H1 (cell line): Measurements from ENCODE around the gene STAG2. TPM values are rescaled to one million over a fixed set of nuclear protein-coding genes. Genes with fewer than 3 reads are reported as not detected.

Source experiments
- CTCF ChIA-PET: fragments of 300-600 bp; sonication (Branson Sonifier 250); formaldehyde crosslinking; loops from one replicate; lab custom pipeline; 2021; ENCODE audit not compliant: partially characterized antibody; lab: Charles Lee
- POLR2A ChIA-PET: fragments of 300-600 bp; sonication (Branson Sonifier 250); formaldehyde crosslinking; loops from one replicate; lab custom pipeline; 2021; ENCODE audit warnings: inconsistent platforms; ENCODE audit not compliant: partially characterized antibody; lab: Charles Lee
- DNase-seq, 2 experiments: peaks; one replicate each; pipeline versions ENCODE4 v3.0.0 to v3.0.0-alpha.2; 2010 to 2022; ENCODE audit warnings: low spot score in 2 of 2, low read depth in 1 of 2, mixed read lengths in 1 of 2
- FAIRE-seq: peaks from 2 replicates; lab custom pipeline; 2011; peaks lifted over from hg19 to GRCh38; lab: Jason Lieb, UNC
- H2AFZ ChIP-seq: 2 replicates; pipeline ENCODE4 v1.8.1; 2012; ENCODE audit warnings: low read length, inconsistent platforms
- H2AK5ac ChIP-seq: 2 replicates; pipeline ENCODE4 v1.6.1; 2013; ENCODE audit warnings: low read depth, low read length
- H2BK120ac ChIP-seq: replicated peaks from 2 replicates; pipeline ENCODE3; 2013; ENCODE audit warnings: low read depth, low read length, inconsistent platforms
- H2BK12ac ChIP-seq: 2 replicates; pipeline ENCODE4 v1.6.1; 2013; ENCODE audit warnings: low read depth, low read length
- H2BK15ac ChIP-seq: 2 replicates; pipeline ENCODE4 v1.6.1; 2013; ENCODE audit warnings: low read length
- H2BK20ac ChIP-seq: 2 replicates; pipeline ENCODE4 v1.6.1; 2013; ENCODE audit warnings: low read length
- H2BK5ac ChIP-seq: 2 replicates; pipeline ENCODE4 v1.6.1; 2013; ENCODE audit warnings: low read depth, low read length
- H3K14ac ChIP-seq: 2 replicates; pipeline ENCODE4 v1.6.1; 2013; ENCODE audit warnings: inconsistent platforms; ENCODE audit not compliant: insufficient read length
- H3K18ac ChIP-seq: 2 replicates; pipeline ENCODE4 v1.6.1; 2013; ENCODE audit warnings: low read length; ENCODE audit errors: extremely low read depth
- H3K23ac ChIP-seq: 2 replicates; pipeline ENCODE4 v1.6.1; 2013; ENCODE audit warnings: inconsistent platforms; ENCODE audit not compliant: insufficient read length
- H3K23me2 ChIP-seq: 2 replicates; pipeline ENCODE4 v1.6.1; 2013; ENCODE audit warnings: low read depth, low read length
- H3K27ac ChIP-seq: 2 replicates; pipeline ENCODE4 v1.6.1; 2011; ENCODE audit warnings: low read depth, low read length, inconsistent platforms
- H3K27me3 ChIP-seq, 4 experiments: replicated peaks in 1 of 4; 1 replicate in 1 of 4; 2 replicates in 3 of 4; pipeline versions ENCODE4 v1.6.1 to v1.8.1; 2011 to 2013; ENCODE audit warnings: low read length in 3 of 4, mild to moderate bottlenecking in 3 of 4, inconsistent platforms in 2 of 4, mixed read lengths in 2 of 4, moderate library complexity in 1 of 4; ENCODE audit not compliant: control insufficient read depth in 3 of 4, insufficient read depth in 3 of 4; ENCODE audit errors: extremely low read depth in 1 of 4
- H3K36me3 ChIP-seq, 4 experiments: 2 replicates each; pipeline versions ENCODE4 v1.6.1 to v1.8.1; 2011 to 2013; ENCODE audit warnings: mild to moderate bottlenecking in 4 of 4, low read length in 3 of 4, moderate library complexity in 2 of 4, control low read depth in 1 of 4, inconsistent platforms in 1 of 4; ENCODE audit not compliant: insufficient read depth in 4 of 4, control insufficient read depth in 2 of 4
- H3K4ac ChIP-seq: replicated peaks from 2 replicates; pipeline ENCODE3; 2013; ENCODE audit warnings: low read length, low read depth, mixed read lengths, inconsistent platforms; ENCODE audit not compliant: insufficient read length
- H3K4me1 ChIP-seq, 4 experiments: replicated peaks in 1 of 4; 1 replicate in 1 of 4; 2 replicates in 3 of 4; pipeline versions ENCODE4 v1.6.1 to v1.8.1; 2011 to 2013; ENCODE audit warnings: low read length in 3 of 4, inconsistent platforms in 2 of 4, mixed read lengths in 1 of 4; ENCODE audit not compliant: insufficient read depth in 4 of 4, control insufficient read depth in 3 of 4
- H3K4me2 ChIP-seq, 2 experiments: 2 replicates each; pipeline versions ENCODE4 v1.6.1 to v1.8.1; 2011 to 2013; ENCODE audit warnings: low read depth in 2 of 2, low read length in 2 of 2, control low read depth in 1 of 2, inconsistent platforms in 1 of 2, mild to moderate bottlenecking in 1 of 2; ENCODE audit not compliant: insufficient read depth in 1 of 2
- H3K4me3 ChIP-seq, 4 experiments: fragments of 200-600, 300-600 bp in 1 of 4; sonication (generic), shearing (Covaris generic), sonication (Bioruptor Twin) in 1 of 4; 2 replicates each; pipeline versions ENCODE4 v1.5.1 to v1.8.1; 2011 to 2016; ENCODE audit warnings: low read length in 4 of 4, low read depth in 3 of 4, control low read depth in 2 of 4, inconsistent platforms in 2 of 4, mild to moderate bottlenecking in 2 of 4, mixed read lengths in 1 of 4, moderate library complexity in 1 of 4; ENCODE audit not compliant: insufficient read depth in 2 of 4; ENCODE audit errors: extremely low read depth in 1 of 4
- H3K56ac ChIP-seq: replicated peaks from 2 replicates; pipeline ENCODE3; 2013; ENCODE audit warnings: low read depth, mild to moderate bottlenecking, mixed read lengths, low read length, inconsistent platforms; ENCODE audit not compliant: insufficient read length
- H3K79me1 ChIP-seq: 2 replicates; pipeline ENCODE4 v1.6.1; 2013; ENCODE audit warnings: low read depth, low read length, control low read depth
- H3K79me2 ChIP-seq, 2 experiments: 2 replicates each; pipeline versions ENCODE4 v1.6.1 to v1.8.1; 2012 to 2013; ENCODE audit warnings: low read length in 2 of 2, mild to moderate bottlenecking in 2 of 2, inconsistent platforms in 1 of 2; ENCODE audit not compliant: insufficient read depth in 2 of 2, control insufficient read depth in 1 of 2
- H3K9ac ChIP-seq, 4 experiments: replicated peaks in 1 of 4; 1 replicate in 1 of 4; 2 replicates in 3 of 4; pipeline versions ENCODE4 v1.6.1 to v1.8.1; 2011 to 2013; ENCODE audit warnings: low read depth in 3 of 4, low read length in 3 of 4, control low read depth in 2 of 4, mild to moderate bottlenecking in 2 of 4, moderate library complexity in 2 of 4, inconsistent platforms in 1 of 4; ENCODE audit errors: extremely low read depth in 1 of 4
- H3K9me3 ChIP-seq, 2 experiments: 2 replicates each; pipeline versions ENCODE4 v1.6.1 to v1.8.1; 2012 to 2013; ENCODE audit warnings: mild to moderate bottlenecking in 2 of 2, moderate library complexity in 2 of 2, control low read depth in 1 of 2, inconsistent platforms in 1 of 2, low read depth in 1 of 2, low read length in 1 of 2, mixed read lengths in 1 of 2; ENCODE audit not compliant: insufficient read depth in 2 of 2
- H4K20me1 ChIP-seq, 2 experiments: replicated peaks in 1 of 2; 2 replicates each; pipeline versions ENCODE3 to v1.8.1; 2011 to 2013; ENCODE audit warnings: inconsistent platforms in 2 of 2, low read length in 2 of 2, mild to moderate bottlenecking in 1 of 2; ENCODE audit not compliant: insufficient read depth in 2 of 2, control insufficient read depth in 1 of 2
- H4K5ac ChIP-seq: 2 replicates; pipeline ENCODE4 v1.6.1; 2013; ENCODE audit warnings: low read length, low read depth, mixed read lengths, inconsistent platforms; ENCODE audit not compliant: insufficient read length
- H4K8ac ChIP-seq: 2 replicates; pipeline ENCODE4 v1.8.0; 2013; ENCODE audit warnings: mild to moderate bottlenecking, moderate library complexity, low read length, inconsistent platforms; ENCODE audit not compliant: insufficient read depth; ENCODE audit errors: extremely low read depth
- H4K91ac ChIP-seq: replicated peaks from 2 replicates; pipeline ENCODE3; 2013; ENCODE audit warnings: low read length, mixed read lengths, inconsistent platforms; ENCODE audit not compliant: insufficient read length
- BCL11A ChIP-seq, 2 experiments: IDR thresholded peaks; one replicate each; pipeline ENCODE4 v1.6.1; 2011; ENCODE audit warnings: low read depth in 2 of 2, low read length in 2 of 2, mild to moderate bottlenecking in 2 of 2
- CBX5 ChIP-seq: fragments of 300-800, 300-1000 bp; sonication (generic); IDR thresholded peaks from 2 replicates; pipeline ENCODE4 v1.7.1; 2016; ENCODE audit warnings: antibody characterized with exemption, low read length, low read depth
- CEBPB ChIP-seq: IDR thresholded peaks from 2 replicates; pipeline ENCODE4 v1.6.1; 2012; ENCODE audit warnings: low read depth, low read length
- CHD2 ChIP-seq: IDR thresholded peaks from 2 replicates; pipeline ENCODE4 v1.6.1; 2012; ENCODE audit warnings: low read length, improper control_type of control experiment
- EGR1 ChIP-seq: IDR thresholded peaks from 2 replicates; pipeline ENCODE4 v1.6.1; 2011; ENCODE audit warnings: low read depth, low read length, borderline replicate concordance
- EZH2 ChIP-seq: fragments of 200-600 bp; sonication (generic); IDR thresholded peaks from 2 replicates; pipeline ENCODE4 v1.7.1; 2012; ENCODE audit warnings: low read depth, mild to moderate bottlenecking, moderate library complexity, low read length, inconsistent platforms; ENCODE audit not compliant: severe bottlenecking
- JUN ChIP-seq: IDR thresholded peaks from 2 replicates; pipeline ENCODE4 v1.6.1; 2011; ENCODE audit warnings: low read depth, mild to moderate bottlenecking, improper control_type of control experiment, low read length
- KDM5A ChIP-seq: fragments of 200-600 bp; IDR thresholded peaks from 2 replicates; pipeline ENCODE4 v1.7.1; 2012; ENCODE audit warnings: mild to moderate bottlenecking, low read length, inconsistent platforms, mixed read lengths
- MAFK ChIP-seq: IDR thresholded peaks from 2 replicates; pipeline ENCODE4 v1.6.1; 2012; ENCODE audit warnings: low read depth, mild to moderate bottlenecking, improper control_type of control experiment, low read length
- RNF2 ChIP-seq: fragments of 200-900, 300-1000 bp; sonication (generic); IDR thresholded peaks from 2 replicates; pipeline ENCODE4 v1.7.1; 2016; ENCODE audit warnings: borderline replicate concordance, low read depth, mild to moderate bottlenecking, antibody characterized with exemption, low read length; ENCODE audit not compliant: poor library complexity, severe bottlenecking; ENCODE audit errors: missing control alignments
- SIX5 ChIP-seq: IDR thresholded peaks from 2 replicates; pipeline ENCODE4 v1.6.1; 2011; ENCODE audit warnings: mild to moderate bottlenecking, low read depth, low read length
- SP4 ChIP-seq: IDR thresholded peaks from 2 replicates; pipeline ENCODE4 v1.6.1; 2012; ENCODE audit warnings: low read length, inconsistent platforms
- TAF7 ChIP-seq: optimal IDR thresholded peaks from 2 replicates; pipeline ENCODE3; 2011; ENCODE audit warnings: low read depth, mild to moderate bottlenecking, inconsistent platforms, low read length, moderate library complexity, borderline replicate concordance
- TCF12 ChIP-seq: IDR thresholded peaks from 2 replicates; pipeline ENCODE4 v1.6.1; 2011; ENCODE audit warnings: low read depth, mild to moderate bottlenecking, low read length
- WGBS, 2 experiments: shearing (Covaris generic) in 1 of 2; methylation state at CpG; one replicate each; pipeline versions ENCODE4 v1.1.6 to v1.1.7; 2013 to 2015; ENCODE audit warnings: low lambda C conversion rate in 2 of 2, mixed read lengths in 2 of 2, inconsistent platforms in 1 of 2, low coverage in 1 of 2, missing lambda C conversion rate in 1 of 2; ENCODE audit not compliant: insufficient replicate concordance in 2 of 2, insufficient coverage in 1 of 2, insufficient read length in 1 of 2; ENCODE audit errors: extremely low coverage in 1 of 2, missing lambda C conversion rate in 1 of 2; 5-methylcytosine and 5-hydroxymethylcytosine counted together
- polyA plus RNA-seq, 7 experiments: library from polyadenylated mRNA; depleted of rRNA in 3 of 7; stranded (reverse) in 5 of 7; unstranded in 2 of 7; fragments of >200 nt in 5 of 7; fragments of 200-250 nt in 2 of 7; gene quantifications; 1 replicate in 5 of 7; 2 replicates in 1 of 7; 4 replicates in 1 of 7; pipeline versions ENCODE4 v1.2.1 to v1.2.3, GENCODE V29; 2011 to 2013; ENCODE audit warnings: missing spikeins in 2 of 7, mixed read lengths in 2 of 7
- total RNA-seq: library from RNA; stranded (reverse); fragmentation: NEBNext Ultra II Directional; extraction: Animal tissue kit (Norgen Biotek cat#: 25700); gene quantifications from 2 replicates; pipeline ENCODE4 v1.2.1, GENCODE V29; 2021

STAG2 gene
- total and polyA plus RNA-seq, 2 of the 8 experiments (the other 6 are each of a cell fraction or from before 2014, with no cell fraction given) = 20.3 to 94.9 TPM

- no peak overlapping the region for H2AFZ ChIP-seq
- no peak overlapping the region for H3K18ac ChIP-seq
- H3K4ac ChIP-seq = no peak overlapping the region
- H3K23me2 ChIP-seq = no peaks in the 10 kb centered on the region
- H3K56ac ChIP-seq = no peak overlapping the region
- H3K27ac ChIP-seq = no peak overlapping the region
- no peaks in the 10 kb centered on the region for H3K36me3 ChIP-seq
- no peak overlapping the region for H3K23ac ChIP-seq
- H4K8ac ChIP-seq = no peak overlapping the region
- FAIRE-seq (no peak), DNase-seq (no peak)
- H3K14ac ChIP-seq = no peak overlapping the region
- no peaks in the 10 kb centered on the region for H3K9me3 ChIP-seq
- no peak overlapping the region for H2BK12ac ChIP-seq
- no peak overlapping the region for H2BK20ac ChIP-seq
- ChIA-PET CTCF (no interaction called here), POLR2A (interaction anchor here (1.8 kb wide), 1 partner anchor 12 kb away, joined by 5 read pairs; no protein-coding TSS in a partner anchor)
- no peak overlapping the region for H2BK5ac ChIP-seq
- peaks cover 30 to 75% of the 10 kb centered on the region in 2 experiments for H3K79me2 ChIP-seq
- 30% methylated on average over 2 of the region's 2 CpGs; no CpG with 5 or more reads in 1 of the 2 experiments for WGBS, 2 experiments
- no peak overlapping the region for H2BK120ac ChIP-seq
- H4K91ac ChIP-seq = no peak overlapping the region
- H3K27me3 ChIP-seq = no peaks in the 10 kb centered on the region
- H2AK5ac ChIP-seq = no peak overlapping the region
- no peak overlapping the region for H2BK15ac ChIP-seq
- peak overlapping the region in 2 of 4 experiments; percentile 95 to 100; a peak in 3 of 8 replicates for H3K4me3 ChIP-seq
- H3K4me2 ChIP-seq = peak overlapping the region; percentile 11 to 65
- no peak overlapping the region for H3K9ac ChIP-seq
- peaks cover 0 to 6% of the 10 kb centered on the region in 2 experiments for H4K20me1 ChIP-seq
- peaks cover 0 to 2% (median 0%) of the 10 kb centered on the region in 4 experiments; a peak in 3 of 7 replicates for H3K4me1 ChIP-seq
- no peak overlapping the region for H4K5ac ChIP-seq
- H3K79me1 ChIP-seq = no peaks in the 10 kb centered on the region
- no peak for TF ChIP-seq EGR1
- TF ChIP-seq TAF7 = no peak
- no peak for TF ChIP-seq CHD2
- no peak for TF ChIP-seq JUN
- no peak for TF ChIP-seq MAFK
- TF ChIP-seq TCF12 = no peak
- TF ChIP-seq SIX5 = no peak
- TF ChIP-seq BCL11A (IDR thresholded peaks at IDR 0.05; ENCODE audit: low read depth in 2 of 2, low read length in 2 of 2) = no peak
- no peak for TF ChIP-seq RNF2
- TF ChIP-seq KDM5A = no peak
- TF ChIP-seq SP4 = no peak
- TF ChIP-seq CEBPB = no peak
- TF ChIP-seq CBX5 = no peak
- TF ChIP-seq EZH2 = no peak
Measured at GRCh38 chrX:123964156-123964834, 2.8 kb downstream of the STAG2 start.
